G401.6 (cell line): ENCODE data around the gene TUBGCP2.

Experiments
- FAIRE-seq: peaks from 2 replicates; lab custom pipeline; 2012; peaks lifted over from hg19 to GRCh38; lab: Jason Lieb, UNC

TUBGCP2 gene

GRCh38 chr10:133339708-133340380 is 31.2 kb upstream of the TUBGCP2 start:
- no peak for FAIRE-seq

DNA sequence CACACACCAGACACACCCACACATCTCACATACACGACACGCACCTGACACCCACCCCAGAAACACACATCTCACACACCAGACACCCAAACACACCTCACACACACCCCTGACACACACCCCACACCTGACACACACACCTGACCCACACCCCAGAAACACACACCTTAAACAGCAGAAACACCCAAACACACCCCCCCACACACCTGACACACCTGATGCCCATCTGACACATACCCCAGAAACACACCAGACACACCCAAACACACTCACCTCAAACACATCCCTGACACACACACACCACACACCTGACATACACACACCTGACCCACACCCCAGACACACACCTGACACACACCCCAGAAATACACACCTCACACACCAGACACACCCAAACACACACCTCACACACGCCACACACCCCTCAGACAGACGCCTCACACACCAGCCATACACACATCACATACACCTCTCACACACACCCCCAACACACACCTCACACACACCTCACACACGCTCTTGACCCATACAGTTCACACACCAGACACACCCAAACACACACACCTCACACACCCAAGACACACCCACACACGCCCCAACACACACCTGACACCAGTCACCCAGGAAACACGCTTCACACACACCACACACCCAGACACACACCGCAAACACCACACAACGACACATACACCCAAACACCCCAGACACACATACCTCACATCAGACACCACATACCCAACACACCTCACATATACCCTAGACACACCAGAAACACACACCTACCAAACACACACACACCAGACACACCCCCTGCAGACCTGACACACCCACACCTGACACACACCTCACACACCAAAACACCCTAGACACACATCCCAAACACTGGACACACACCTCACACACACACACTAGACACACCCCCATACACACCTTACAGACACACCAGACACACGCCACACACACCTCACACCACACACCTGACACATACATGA is 29.7 kb upstream of the TUBGCP2 start:
- no peak for FAIRE-seq

DNA sequence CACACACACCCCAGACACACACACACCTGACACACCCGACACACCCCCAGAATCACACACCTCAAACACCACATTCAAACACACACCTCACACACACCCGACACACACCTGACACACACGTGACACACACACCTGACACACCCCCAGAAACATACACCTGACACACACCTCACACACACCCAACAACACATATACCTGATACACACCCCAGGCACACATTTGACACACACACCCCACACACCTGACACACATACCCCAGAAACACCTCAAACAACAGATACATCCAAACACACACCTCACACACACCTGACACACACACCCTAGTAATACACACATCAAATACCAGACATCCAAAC is 28.7 kb upstream of the TUBGCP2 start:
- FAIRE-seq: no peak

DNA sequence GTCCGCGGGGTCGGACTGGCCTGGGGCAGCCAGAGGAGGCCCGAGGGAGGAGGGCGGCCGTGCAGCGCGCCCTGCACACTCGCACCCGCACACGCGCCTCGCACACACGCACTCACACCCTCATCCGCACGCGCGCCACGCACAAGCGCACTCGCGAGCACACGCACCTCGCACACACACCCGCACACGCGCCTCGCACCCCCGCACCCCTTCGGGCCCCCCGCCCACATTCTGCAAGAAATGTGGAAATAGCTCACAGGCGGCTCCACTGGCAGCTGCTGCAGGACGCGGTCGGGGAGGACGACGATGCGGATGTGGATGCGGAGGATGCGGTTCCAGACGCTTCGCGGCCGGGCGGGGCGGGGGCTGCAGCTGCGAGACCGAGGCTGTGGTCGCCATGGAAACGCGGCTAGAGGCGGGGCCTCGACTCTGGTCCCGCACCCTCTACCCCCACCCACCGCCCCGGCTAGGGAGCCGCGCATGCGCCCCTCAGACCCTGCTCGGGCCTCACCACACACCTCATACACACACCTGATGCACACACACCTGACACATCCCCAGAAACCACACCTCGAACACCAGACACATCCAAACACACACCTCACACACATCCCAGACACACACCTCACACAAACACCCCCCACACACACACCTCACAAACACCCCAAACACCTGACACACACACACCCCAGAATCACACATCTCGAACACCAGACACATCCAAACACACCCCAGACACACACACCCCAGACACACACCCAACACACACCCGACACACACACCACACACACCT is 28.1 kb upstream of the TUBGCP2 start, which contains the start of gene CALY:
Gene CALY (minus strand): TSS at position 320 of the 793 bp plus-strand sequence. CDS start 7,907 bp downstream, outside the sequence.
- FAIRE-seq: no peak

DNA sequence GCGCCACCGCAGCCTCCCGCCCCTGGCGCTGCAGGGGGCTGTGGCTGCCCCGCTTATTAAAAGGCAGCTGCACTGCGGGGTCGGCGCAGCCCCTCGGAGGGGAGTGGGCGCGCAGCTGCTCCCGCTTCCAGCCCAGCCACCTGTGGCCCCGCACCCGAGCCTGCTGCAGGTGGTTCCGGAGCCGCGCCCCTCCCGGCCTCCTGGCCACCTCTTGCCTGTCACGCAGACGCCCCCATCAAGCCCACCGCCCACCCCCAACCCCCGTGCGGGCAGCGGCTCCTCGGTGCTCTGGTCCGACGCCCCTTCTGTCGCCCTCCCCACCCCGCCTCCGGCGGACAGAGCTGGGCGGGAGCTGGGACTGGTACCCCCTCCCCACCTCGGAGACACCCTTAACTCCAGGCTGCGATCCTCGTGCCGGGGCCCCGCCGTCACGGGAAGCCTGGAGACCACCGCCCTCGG is 27.5 kb upstream of the TUBGCP2 start:
- FAIRE-seq: no peak

GRCh38 chr10:133335246-133336117 is 26.8 kb upstream of the TUBGCP2 start:
- FAIRE-seq: no peak

DNA sequence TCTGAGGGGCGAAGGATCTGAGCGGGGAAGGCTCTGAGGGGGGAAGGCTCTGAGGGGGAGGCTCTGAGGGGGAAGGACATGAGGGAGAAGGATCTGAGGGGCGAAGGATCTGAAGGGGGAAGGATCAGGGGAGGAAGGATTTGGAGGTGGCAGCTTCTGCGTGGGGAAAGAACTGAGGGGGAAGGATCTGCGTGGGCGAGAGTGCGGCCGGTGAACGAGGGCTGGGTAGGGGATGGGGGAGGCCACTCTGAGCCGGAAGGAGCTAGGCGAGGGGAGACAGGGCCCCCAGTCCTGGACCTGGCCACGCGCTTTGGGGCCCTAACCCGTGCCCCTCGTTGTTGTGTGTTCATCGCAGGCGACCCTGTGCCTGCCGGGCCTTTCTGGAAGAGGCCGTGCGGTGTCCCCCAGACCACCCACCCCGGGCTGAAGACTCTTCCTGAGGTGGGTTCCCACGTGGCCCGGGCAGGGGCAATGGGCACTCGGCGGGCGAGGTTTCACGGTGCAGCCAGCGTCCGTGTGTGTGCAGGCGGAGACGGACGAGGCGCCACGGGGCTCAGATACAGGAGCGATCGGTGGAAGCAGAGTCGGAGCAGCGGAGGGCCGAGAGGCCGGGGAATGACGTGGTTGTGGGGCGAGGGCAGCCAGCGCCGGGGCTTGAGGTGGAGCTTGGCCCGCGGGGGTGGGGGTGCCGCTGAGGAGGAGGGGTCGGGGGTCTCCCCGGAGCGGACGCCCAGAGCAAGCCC is 26.0 kb upstream of the TUBGCP2 start:
- no peak for FAIRE-seq

- no peak for FAIRE-seq
Observed at GRCh38 chr10:133332936-133333699, 24.4 kb upstream of the TUBGCP2 start.

GRCh38 chr10:133329491-133330202 is 21.0 kb upstream of the TUBGCP2 start:
- peak; percentile 87 for FAIRE-seq

DNA sequence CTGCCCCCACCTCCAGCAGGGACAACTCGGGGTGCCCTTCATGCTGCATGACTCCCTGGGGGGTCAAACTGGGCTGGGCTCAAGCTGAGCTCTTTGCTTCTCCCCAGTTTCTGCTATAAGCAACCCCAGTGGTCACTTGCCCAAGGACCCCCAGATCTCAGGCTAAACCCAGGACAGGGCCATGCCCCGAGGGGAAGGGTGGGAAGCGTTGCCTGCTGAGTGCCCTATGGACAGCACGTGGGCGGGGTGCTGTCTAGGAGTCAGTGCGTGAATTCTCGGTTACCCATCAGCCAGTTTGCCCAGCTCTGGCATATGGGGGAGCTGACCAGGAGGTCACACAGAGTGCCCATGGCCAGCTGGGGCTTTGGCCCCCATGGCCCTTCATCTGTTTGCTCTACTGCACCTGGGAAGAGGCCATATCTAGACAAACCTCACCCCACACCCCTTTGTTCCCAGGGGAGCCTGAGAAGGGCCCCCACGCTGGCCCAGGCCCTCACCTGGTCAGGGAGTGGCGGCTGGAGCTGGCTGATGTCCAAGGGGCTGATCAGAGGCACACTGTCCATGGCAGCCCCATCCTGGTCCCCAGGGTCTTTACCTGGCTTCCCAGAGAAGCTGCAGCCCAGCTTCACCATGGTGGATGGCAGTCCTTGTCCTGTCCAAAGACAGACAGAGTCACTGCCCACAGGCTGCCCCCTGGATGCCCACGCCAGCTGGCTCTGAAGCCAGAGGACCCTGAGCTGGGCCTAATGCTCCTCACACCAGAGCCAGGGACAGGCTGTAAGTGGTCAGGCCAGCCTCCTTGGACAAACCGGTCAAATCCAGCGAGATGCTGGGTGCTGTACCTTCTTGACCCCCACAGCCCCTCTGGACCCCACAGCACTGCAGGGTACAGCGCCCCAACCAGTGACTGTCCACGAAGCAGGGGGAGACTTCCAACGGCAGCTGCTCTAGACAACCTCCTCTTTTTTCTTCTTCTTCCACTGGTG is 20.0 kb upstream of the TUBGCP2 start:
- FAIRE-seq: no peak

DNA sequence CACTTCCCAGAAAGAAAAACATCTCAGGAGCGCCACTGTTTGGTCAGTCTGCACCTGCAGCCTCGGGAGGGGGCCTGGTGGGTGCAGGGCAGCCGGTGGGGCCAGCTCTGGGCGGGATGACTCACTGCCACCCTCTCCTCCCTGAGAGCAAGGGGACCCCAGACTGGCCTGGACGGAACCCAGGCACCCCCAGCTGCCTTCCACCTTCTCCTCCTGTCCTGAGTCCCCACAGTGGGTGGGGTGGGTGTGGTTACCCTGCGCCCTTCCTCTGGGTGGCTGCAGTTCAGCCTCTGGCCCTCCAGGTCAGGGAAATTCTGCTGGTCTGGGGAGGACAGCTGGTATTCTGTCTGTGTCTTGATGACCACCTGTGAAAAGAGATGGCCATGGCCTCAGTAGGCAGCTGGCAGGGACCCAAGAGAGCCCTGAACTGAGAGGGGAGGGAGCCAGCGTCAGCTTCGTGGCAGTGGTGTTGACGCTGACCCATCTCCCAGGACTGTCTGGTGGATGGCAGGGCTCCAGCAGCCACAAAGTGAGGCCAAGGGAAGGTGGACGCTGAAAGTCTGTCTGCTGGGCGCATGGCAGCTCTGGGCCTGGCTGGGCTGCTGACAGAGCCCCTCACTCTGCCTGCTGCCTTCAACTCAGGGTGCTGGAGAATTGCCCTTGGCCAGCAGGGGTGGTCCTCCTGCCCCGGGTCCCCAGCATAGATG is 19.1 kb upstream of the TUBGCP2 start:
- no peak for FAIRE-seq

DNA sequence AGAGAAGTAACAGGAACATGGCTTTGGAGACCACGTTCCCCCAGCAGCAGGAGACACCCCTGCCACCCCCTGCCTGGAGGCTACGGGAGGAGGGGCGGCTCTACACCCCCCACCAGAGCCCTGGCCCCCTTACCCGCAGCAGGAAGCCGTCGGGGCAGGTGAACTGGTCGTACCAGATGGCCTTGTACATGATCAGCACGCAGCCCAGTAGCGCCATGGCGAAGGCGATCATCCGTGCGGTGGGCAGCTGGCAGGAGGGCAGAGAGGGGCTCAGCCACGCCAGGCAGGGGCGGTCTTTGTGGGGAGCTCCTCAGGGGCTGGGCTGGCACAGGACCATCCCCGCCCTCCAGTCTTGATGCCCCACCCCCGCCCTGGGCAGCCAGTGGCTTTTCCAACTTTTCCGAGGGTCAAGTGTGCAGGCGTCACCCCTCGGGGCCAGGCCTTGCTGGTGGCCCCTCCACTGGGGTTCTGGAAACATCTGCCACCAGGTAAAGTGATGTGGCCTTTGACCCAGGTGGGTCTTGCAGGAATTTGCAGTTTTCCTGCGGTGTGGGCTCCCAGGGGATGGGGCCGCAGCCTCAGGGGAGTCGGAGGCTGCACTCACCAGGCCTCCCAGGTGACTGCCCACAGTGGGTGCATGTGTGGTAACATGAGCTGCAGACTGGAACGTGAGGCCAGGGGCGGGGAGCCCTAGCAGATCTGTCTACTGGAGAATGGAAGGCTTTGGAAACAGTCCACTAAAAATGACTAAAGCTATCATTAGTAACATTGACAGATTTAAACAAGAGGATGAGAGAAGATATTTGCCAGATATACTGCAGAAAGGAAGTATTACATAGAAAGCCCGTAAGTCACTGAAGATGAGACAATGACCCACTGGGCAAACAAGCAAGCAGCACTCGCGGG is 18.3 kb upstream of the TUBGCP2 start:
- FAIRE-seq: no peak

DNA sequence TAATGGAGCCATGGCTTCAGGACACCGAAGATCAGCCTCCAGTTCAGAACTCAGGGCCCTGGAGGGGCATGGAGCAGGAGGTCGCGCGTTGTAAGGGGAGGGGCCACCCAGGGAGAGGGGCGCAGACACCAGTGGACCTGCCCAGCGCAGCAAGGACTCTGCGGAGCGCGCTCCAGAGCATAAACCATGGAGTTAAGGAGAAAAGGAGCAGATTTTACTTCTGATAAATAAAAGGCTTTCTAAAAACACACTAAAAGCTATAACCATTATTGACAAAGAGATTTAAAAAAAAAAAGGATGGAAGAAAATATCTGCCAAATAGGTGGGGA is 17.5 kb upstream of the TUBGCP2 start:
- no peak for FAIRE-seq

DNA sequence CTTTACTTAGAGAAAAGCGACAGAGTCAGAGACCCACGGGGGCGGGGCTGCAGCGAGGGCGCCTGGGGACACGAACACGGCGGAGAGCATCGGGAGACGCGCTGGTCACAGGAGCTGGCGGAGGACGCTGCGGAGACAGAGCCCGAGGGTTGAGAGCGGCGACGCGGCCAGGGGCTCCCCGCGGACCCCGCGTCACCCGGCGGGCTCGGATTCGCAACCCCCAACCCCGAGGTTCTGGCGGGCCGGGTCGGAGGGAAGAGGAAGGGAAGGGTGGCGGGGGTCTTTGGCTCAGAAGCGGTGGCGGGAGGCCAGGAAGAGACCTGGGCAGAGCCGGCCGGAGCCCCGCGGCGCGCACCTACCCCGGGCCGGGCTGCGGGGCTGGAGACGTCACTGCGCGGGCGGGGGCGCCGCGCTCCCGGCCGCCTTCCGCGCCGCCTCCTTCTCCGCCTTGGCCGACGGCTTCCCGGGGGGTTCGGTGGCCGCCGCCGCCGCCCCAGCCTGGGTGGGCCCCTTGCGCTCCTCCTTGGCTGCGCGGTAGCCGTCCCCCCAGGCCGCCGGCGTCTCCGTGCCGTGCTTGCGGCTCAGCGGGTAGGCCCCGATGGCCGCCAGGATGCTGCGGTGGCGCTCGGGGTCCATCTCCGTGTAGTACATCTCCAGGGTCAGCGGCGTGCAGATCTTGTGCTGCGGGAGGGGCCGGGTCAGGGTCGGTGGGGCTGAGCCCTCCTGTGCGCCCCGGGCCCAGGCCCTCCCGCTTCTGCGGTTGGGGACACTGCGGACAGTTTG is 17.0 kb upstream of the TUBGCP2 start:
- FAIRE-seq: no peak

DNA sequence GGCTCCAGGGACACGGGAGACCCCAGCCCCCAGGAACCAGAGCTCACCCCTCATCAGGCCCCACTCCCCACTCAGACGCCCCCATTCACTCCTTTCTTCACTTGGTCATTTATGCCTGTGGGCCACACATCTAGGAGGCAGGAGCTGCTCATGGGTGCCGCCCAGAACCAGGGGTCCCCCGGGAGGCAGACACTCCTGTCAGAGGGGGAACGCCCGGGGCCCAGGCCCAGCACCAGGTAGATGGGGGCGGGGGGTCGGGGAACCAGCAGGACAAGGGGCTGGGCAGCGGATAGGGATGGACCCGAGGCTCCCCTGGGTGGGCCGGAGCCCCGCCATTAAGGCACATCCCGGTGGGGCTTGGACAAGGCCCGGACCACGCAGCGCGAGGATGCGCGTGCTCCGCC is 16.2 kb upstream of the TUBGCP2 start:
- FAIRE-seq: no peak
